AG04450 (cell line): ENCODE data around the gene EFNA5. TPM values are rescaled to one million over a fixed set of nuclear protein-coding genes. Genes with fewer than 3 reads are reported as not detected.

Experiments used
- CTCF ChIA-PET: fragments of 300-600, 350-600 bp; formaldehyde crosslinking; extraction: SDS; loops from one replicate; lab custom pipeline; 2022; ENCODE audit warnings: antibody characterized with exemption, inconsistent platforms; lab: Charles Lee
- POLR2A ChIA-PET: fragments of 350-600 bp; formaldehyde crosslinking; extraction: SDS; loops from one replicate; lab custom pipeline; 2021; ENCODE audit warnings: antibody characterized with exemption, inconsistent platforms; lab: Yijun Ruan, JAX
- DNase-seq: peaks from one replicate; pipeline ENCODE4 v3.0.0-alpha.2; 2011; ENCODE audit warnings: low read depth, low spot score
- H3K27ac ChIP-seq: one replicate; pipeline ENCODE4 v1.5.1; 2012; ENCODE audit warnings: low read depth, low read length, control low read depth
- H3K27me3 ChIP-seq: one replicate; pipeline ENCODE4 v1.6.0; 2012; ENCODE audit warnings: low read length; ENCODE audit not compliant: control insufficient read depth, insufficient read depth
- H3K4me3 ChIP-seq: 2 replicates; pipeline ENCODE4 v1.5.1; 2011; ENCODE audit warnings: mild to moderate bottlenecking, low read depth, low read length, control low read depth
- H3K9me3 ChIP-seq: 2 replicates; pipeline ENCODE4 v1.5.1; 2012; ENCODE audit warnings: low read length; ENCODE audit not compliant: control insufficient read depth, insufficient read depth
- polyA plus RNA-seq: library from polyadenylated mRNA; depleted of rRNA; stranded (reverse); fragments of >200 nt; gene quantifications from 2 replicates; pipeline ENCODE4 v1.2.3, GENCODE V29; 2011
- TF ChIP-seq, protein P1 (sequence below): IDR thresholded peaks from 2 replicates; pipeline ENCODE4 v1.5.1; 2011; ENCODE audit warnings: low read depth, low read length, control low read depth, inconsistent platforms

The EFNA5 gene
- polyA plus RNA-seq, 1 experiment, result 3.0 TPM

- DNase-seq, result no peak
- CTCF ChIA-PET, result no interaction called here
Observed at GRCh38 chr5:107577394-107577950, 93.3 kb downstream of the EFNA5 start.

GRCh38 chr5:107576736-107577393 is 93.9 kb downstream of the EFNA5 start:
- Histone ChIP-seq H3K27me3 (no peaks in the 10 kb centered on the region), H3K4me3 (no peak overlapping the region), H3K27ac (no peak overlapping the region), H3K9me3 (no peaks in the 10 kb centered on the region)
- ChIA-PET CTCF (no interaction called here), POLR2A (no interaction called here)
- DNase-seq, result no peak
- TF ChIP-seq, protein P1, sequence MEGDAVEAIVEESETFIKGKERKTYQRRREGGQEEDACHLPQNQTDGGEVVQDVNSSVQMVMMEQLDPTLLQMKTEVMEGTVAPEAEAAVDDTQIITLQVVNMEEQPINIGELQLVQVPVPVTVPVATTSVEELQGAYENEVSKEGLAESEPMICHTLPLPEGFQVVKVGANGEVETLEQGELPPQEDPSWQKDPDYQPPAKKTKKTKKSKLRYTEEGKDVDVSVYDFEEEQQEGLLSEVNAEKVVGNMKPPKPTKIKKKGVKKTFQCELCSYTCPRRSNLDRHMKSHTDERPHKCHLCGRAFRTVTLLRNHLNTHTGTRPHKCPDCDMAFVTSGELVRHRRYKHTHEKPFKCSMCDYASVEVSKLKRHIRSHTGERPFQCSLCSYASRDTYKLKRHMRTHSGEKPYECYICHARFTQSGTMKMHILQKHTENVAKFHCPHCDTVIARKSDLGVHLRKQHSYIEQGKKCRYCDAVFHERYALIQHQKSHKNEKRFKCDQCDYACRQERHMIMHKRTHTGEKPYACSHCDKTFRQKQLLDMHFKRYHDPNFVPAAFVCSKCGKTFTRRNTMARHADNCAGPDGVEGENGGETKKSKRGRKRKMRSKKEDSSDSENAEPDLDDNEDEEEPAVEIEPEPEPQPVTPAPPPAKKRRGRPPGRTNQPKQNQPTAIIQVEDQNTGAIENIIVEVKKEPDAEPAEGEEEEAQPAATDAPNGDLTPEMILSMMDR, result no peak

More at GRCh38 chr5:107577394-107577950, 93.3 kb downstream of the EFNA5 start:
- TF ChIP-seq, protein P1, result no peak
- Histone ChIP-seq H3K27me3 (no peaks in the 10 kb centered on the region), H3K27ac (peak overlapping the region; percentile 34), H3K9me3 (no peaks in the 10 kb centered on the region), H3K4me3 (no peak overlapping the region)
- POLR2A ChIA-PET, result no interaction called here

- no peaks in the 10 kb centered on the region for H3K27me3 ChIP-seq
- H3K27ac ChIP-seq, result no peak overlapping the region
- no peaks in the 10 kb centered on the region for H3K9me3 ChIP-seq
- no peak overlapping the region for H3K4me3 ChIP-seq
- TF ChIP-seq, protein P1, result no peak
- ChIA-PET POLR2A (no interaction called here), CTCF (no interaction called here)
- DNase-seq, result no peak
Observed at GRCh38 chr5:107576155-107576554, 94.6 kb downstream of the EFNA5 start.

DNA sequence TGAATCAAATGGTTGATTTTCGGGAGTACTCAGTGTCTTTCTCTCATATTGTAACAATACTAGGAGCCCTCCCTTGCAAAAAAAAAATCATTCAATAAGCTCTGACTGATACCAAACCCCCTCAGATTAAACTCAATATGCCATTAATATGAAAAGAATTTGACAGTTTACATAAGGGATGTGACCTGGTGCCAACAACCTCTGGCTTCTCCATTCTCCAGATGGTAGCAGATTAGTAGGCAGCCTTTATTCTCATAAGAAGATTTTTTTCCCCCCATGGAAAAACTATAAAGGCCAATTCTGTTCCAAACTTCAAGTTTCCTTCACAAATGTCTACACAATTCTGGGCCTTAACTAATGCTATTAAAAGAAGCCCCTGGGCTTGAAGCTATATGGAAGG is 96.5 kb downstream of the EFNA5 start:
- H3K27ac ChIP-seq, result no peak overlapping the region
- CTCF ChIA-PET, result interaction anchor here (3.9 kb wide), 1 partner anchor 13 kb away, joined by 62 read pairs; no protein-coding TSS in a partner anchor
- H3K9me3 ChIP-seq, result no peaks in the 10 kb centered on the region
- no peak overlapping the region for H3K4me3 ChIP-seq
- DNase-seq, result no peak
- TF ChIP-seq, protein P1, result no peak
- no peaks in the 10 kb centered on the region for H3K27me3 ChIP-seq
- POLR2A ChIA-PET, result no interaction called here

DNA sequence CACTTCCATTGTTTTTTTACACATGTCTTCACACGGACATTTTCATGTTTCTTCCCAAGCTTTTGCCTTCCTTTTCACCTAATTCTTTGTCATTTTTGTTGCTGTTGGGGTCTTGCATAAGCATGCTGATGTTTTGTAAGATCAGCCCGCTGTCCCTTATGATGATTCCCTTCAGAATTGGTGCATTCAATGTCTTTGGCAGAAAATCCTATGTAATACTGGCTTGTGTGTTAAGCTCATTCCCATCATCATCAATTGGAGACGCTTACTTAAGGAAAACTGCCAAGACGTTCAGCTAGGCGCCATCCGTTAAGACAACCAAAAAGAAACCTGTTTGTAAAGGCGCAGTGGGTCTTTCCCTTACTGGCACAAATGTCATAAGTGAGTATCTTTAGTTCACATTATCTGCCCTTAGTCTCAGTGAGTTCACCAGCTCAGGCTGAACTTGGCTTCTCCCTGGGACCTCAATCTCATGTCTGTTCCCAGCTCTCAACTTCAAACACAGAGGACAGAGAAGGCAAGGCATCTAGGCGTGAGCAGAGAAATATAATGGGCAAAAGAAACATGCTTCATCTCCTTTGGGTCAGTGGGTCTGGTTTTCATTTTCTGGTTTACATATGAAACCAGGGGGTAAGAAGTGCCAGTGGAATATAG is 97.9 kb downstream of the EFNA5 start:
- Histone ChIP-seq H3K27ac (peak overlapping the region; percentile 25), H3K4me3 (no peak overlapping the region), H3K9me3 (no peaks in the 10 kb centered on the region), H3K27me3 (no peaks in the 10 kb centered on the region)
- POLR2A ChIA-PET, result interaction anchor here (0.6 to 0.7 kb wide), 2 partner anchors 17 to 196 kb away, joined by 3 read pairs; no protein-coding TSS in a partner anchor
- TF ChIP-seq, protein P1, result no peak
- CTCF ChIA-PET, result interaction anchor here (0.6 to 4.3 kb wide), 89 partner anchors 9 to 1470 kb away, joined by 3 to 62 read pairs (median 4); no protein-coding TSS in a partner anchor
- DNase-seq, result no peak
